ENCODE data around the gene GALNT18.
"Not testable (repeated sequence)": the region's sequence is repeated elsewhere in the genome, so short reads cannot be mapped to it uniquely, and the experiment has no call there.

GALNT18 gene

GRCh38 chr11:11380340-11380739, 241.5 kb downstream of the GALNT18 start:
- DNase-seq, result no peak

GRCh38 chr11:11379661-11380060, 242.1 kb downstream of the GALNT18 start:
- DNase-seq, result no peak

- peak in 1 of 3 experiments; percentile 19 for DNase-seq
Observed at GRCh38 chr11:11378184-11378940, 243.4 kb downstream of the GALNT18 start.

GRCh38 chr11:11374358-11375148, 247.3 kb downstream of the GALNT18 start:
- DNase-seq, result peak in 1 of 3 experiments; percentile 22

- DNase-seq, result no peak
Observed at GRCh38 chr11:11373934-11374333, 247.9 kb downstream of the GALNT18 start.

GRCh38 chr11:11372461-11372860, 249.3 kb downstream of the GALNT18 start:
- DNase-seq, result no peak

- DNase-seq, result no peak
Observed at GRCh38 chr11:11370962-11371303, 250.9 kb downstream of the GALNT18 start.

- DNase-seq, result no peak
Observed at GRCh38 chr11:11370255-11370961, 251.4 kb downstream of the GALNT18 start.

DNA sequence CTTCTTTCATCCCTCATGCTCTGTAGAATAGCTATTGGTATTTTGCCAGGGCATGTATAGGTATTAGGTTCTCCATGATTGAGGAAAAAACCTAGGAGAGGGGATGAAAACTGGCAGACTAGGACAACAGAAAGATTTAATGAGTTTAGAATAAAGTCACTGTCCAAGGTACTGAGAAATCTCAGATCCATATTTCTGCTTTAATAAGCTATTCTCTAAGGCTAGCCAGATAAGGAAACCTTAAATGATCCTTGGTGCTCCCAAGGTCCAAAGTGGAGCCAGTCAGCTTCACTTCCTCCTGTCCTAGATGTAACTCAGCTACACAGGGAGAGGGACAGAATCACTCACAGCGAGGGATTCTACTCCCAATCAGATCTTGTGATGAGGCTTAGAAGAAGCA, 255.0 kb downstream of the GALNT18 start:
- no peak for DNase-seq

DNA sequence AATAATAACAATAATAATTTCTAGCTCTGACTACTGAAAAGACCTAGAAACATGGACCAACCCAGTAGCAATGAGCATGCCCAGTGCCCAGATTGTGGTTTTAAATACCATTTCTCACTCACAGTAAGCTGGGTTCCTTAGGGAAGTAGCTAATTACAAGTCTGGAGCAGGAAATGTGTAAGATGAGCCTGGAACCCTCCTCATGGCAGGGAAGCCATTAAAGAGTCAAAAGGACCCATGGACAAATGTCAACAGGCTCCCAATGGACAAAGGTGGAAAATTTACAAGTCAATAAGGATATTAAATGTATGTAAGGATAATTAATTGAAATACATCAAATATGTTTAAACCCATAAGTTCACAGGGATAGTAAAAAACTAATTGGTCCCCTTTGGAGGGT, 258.1 kb downstream of the GALNT18 start:
- DNase-seq, result peak in 1 of 3 experiments; percentile 24

DNA sequence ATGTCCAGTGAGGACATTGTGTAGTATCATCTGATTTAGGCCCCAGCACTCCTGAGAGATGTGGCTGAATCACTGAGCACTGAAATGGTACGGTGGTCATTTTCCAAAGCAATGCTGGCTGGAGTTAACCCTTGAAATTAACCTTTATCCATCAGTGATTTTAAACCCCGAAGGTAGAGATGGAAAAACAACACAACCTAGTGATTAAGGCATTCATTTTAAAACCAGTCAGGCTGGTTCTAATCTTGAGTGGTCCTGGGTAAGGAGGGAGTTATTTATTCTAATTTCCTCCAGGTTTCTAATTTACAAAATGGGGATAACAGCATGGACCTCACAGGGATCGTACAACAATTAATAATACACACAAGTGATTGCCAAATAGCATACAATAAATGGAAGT, 262.2 kb downstream of the GALNT18 start:
- peak in 2 of 3 experiments; percentile 12 to 56 for DNase-seq

DNA sequence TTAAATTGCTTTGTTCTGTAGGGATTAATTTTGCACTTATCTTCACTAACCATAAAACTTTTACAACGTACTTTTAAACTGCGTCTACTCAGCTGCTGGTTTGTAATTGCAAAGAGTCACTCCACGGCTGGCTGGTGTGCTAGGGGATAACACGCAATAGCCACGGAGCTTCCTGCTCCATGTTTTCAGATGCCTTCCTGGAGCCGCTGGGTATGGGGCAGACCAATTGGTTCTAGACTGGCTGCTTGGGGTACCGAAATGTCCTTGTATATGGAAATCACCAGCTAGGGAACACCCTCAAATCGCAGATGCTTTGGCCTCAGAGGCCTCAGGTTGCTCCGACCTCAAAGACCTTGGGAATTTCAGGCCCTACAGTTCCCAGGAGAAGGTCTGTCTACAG, 265.0 kb downstream of the GALNT18 start:
- no peak for DNase-seq

- not testable (repeated sequence) for DNase-seq
Observed at GRCh38 chr11:11352878-11353277, 268.9 kb downstream of the GALNT18 start, which contains the start of gene CSNK2A3. Gene CSNK2A3 (minus strand): TSS chr11:11353250. CDS start chr11:11353119, 131 bp downstream.

DNA sequence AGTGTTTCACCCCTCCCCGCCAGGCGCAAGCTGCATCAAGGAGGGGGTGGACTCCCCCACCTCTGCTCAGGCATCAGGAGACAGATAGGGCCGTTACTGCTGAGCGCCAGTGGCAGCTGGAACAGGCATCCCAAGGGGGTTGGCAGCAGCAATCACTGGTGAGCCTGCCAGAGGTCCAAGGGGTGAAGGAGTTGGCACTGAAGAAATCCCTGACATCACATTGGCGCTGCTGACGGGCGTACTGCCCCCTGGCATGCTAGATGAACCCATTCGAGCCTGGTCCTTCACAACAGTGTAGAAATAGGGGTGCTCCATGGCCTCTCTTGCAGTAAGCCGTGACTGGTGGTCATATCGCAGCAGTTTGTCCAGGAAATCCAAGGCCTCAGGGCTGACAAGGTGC, 270.0 kb downstream of the GALNT18 start:
- DNase-seq, result not testable (repeated sequence)

- DNase-seq, result no peak
Observed at GRCh38 chr11:11351042-11351586, 270.7 kb downstream of the GALNT18 start.

- DNase-seq, result no peak
Observed at GRCh38 chr11:11349870-11350337, 271.9 kb downstream of the GALNT18 start.

GRCh38 chr11:11349106-11349825, 272.5 kb downstream of the GALNT18 start:
- no peak for DNase-seq

GRCh38 chr11:11348303-11348702, 273.5 kb downstream of the GALNT18 start:
- DNase-seq, result no peak

- DNase-seq, result no peak
Observed at GRCh38 chr11:11347592-11347991, 274.2 kb downstream of the GALNT18 start.

GRCh38 chr11:11346303-11346702, 275.5 kb downstream of the GALNT18 start:
- peak; percentile 68 to 92 (median 88) for DNase-seq

- DNase-seq, result no peak
Observed at GRCh38 chr11:11345099-11345498, 276.7 kb downstream of the GALNT18 start.

DNA sequence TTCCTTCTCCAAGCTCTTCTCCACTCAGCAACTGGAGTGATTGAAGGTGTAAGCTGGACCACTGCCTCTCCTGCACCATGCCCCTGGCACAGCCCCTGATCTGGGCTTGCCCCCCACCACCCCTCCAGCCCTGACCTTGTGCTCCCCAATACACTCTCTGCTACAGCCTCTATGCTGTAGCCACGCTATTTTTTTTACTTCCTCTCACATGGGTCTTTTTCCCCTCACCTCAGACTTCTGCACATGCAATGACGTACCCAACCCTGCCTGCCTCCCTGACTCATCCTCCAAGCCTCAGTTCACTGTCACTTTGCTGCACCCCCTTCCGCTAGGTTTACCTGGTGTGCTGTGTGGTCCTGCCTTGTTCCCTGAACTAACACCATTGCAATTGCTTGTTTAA, 277.8 kb downstream of the GALNT18 start:
- no peak for DNase-seq
